K562 (cell line): ENCODE data around the gene ATP1A3. TPM values are rescaled to one million over a fixed set of nuclear protein-coding genes. Genes with fewer than 3 reads are reported as not detected.

Source experiments
- C11orf30 ChIP-seq: fragments of 450-650 bp; IDR thresholded peaks from 2 replicates; pipeline ENCODE4 v1.6.1; 2016; ENCODE audit warnings: low read depth, mild to moderate bottlenecking
- DIDO1 ChIP-seq: fragments of 450-650 bp; IDR thresholded peaks from 2 replicates; pipeline ENCODE4 v1.6.1; 2016; ENCODE audit warnings: low read depth, missing biosample characterization, missing genetic modification characterization
- FIP1L1 ChIP-seq: fragments of 200-400 bp; formaldehyde crosslinking; IDR thresholded peaks from 2 replicates; pipeline ENCODE4 v1.6.1; 2018; ENCODE audit warnings: mild to moderate bottlenecking, low read depth, low read length; ENCODE audit not compliant: poor library complexity, severe bottlenecking
- HMGN3 ChIP-seq: IDR thresholded peaks from 2 replicates; pipeline ENCODE4 v1.6.1; 2011; ENCODE audit warnings: borderline replicate concordance, low read depth, mild to moderate bottlenecking, mixed read lengths, low read length; ENCODE audit not compliant: insufficient read length; ENCODE audit errors: extremely low read depth
- LEF1 ChIP-seq: fragments of 450-650 bp; IDR thresholded peaks from 2 replicates; pipeline ENCODE4 v1.6.1; 2016; ENCODE audit warnings: mild to moderate bottlenecking
- PHF21A ChIP-seq: fragments of 450-650 bp; IDR thresholded peaks from 2 replicates; pipeline ENCODE4 v1.6.1; 2017; ENCODE audit warnings: low read depth, borderline replicate concordance
- ZKSCAN8 ChIP-seq: fragments of 200-800 bp; sonication (Bioruptor generic); IDR thresholded peaks from 2 replicates; pipeline ENCODE4 v1.6.1; 2016; ENCODE audit warnings: missing genetic modification characterization, missing compliant biosample characterization
- polyA plus RNA-seq, 8 experiments: library from polyadenylated mRNA; depleted of rRNA in 4 of 8; stranded (reverse) in 5 of 8; unstranded in 3 of 8; fragments of >200 nt; fragmentation: Nextera tagmentation in 2 of 8; fragmentation: Illumina TruSeq in 1 of 8; extraction: Ambion mirVana in 2 of 8; extraction: Trizol in 1 of 8; gene quantifications; 2 replicates each; pipeline versions ENCODE4 v1.2.1 to v1.2.3, GENCODE V29; 2011 to 2014; ENCODE audit warnings: inconsistent platforms in 1 of 8, missing spikeins in 1 of 8
- total RNA-seq, 7 experiments: library from RNA; depleted of rRNA in 6 of 7; stranded (reverse); fragments of >200 nt in 6 of 7; fragmentation: Illumina TruSeq in 2 of 7; extraction: Trizol in 2 of 7; gene quantifications; 2 replicates each; pipeline versions ENCODE4 v1.2.1 to v1.2.3, GENCODE V29; 2011 to 2021; ENCODE audit warnings: low replicate concordance in 1 of 7
- TF ChIP-seq, protein P1 (sequence below): fragments of 450-650 bp; IDR thresholded peaks from 2 replicates; pipeline ENCODE4 v1.6.1; 2016; ENCODE audit warnings: mild to moderate bottlenecking, moderate library complexity

Gene ATP1A3
- total and polyA plus RNA-seq, 9 of the 15 experiments (the other 6 are each of a cell fraction or from before 2014, with no cell fraction given) = 0.03 to 1.0 (median 0.17) TPM; not detected in 3

DNA sequence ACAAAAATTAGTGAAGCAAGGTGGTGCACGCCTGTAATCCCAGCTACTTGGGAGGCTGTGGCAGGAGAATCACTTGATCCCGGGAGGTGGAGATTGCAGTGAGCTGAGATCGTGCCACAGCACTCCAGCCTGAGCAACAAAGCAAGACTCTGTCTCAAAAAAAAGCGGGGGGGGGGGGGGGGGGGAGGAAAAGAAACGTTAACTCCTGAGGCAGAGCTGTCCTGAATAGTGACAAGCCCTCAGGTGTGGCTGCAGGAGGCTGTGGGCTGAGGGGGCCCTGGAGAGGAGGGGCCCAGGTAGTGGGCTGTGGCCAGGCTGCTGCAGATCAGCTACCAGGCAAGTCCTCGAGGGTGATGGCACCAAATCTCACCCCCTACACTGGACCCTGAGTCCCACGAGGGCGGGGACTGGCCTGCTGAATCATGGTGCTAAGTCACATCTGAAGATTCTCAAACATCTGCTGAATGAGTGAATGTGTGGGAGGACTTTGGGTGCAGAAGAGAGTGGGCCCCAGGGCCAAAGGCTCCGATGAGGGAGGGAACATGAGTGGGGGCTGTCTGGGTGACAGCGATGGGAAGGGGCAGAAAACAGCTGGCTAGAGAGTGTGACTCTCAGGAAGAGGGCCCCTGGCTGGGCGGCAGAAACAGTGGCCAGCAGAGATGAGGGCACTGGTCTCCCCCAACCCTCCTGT lies 24.6 kb upstream of the ATP1A3 start (continued):
- peak; percentile 32 for TF ChIP-seq HMGN3
- no peak for TF ChIP-seq FIP1L1
- TF ChIP-seq LEF1 = peak; percentile 84
- TF ChIP-seq PHF21A = no peak
- no peak for TF ChIP-seq DIDO1 (tag)
- peak; percentile 94 for TF ChIP-seq C11orf30
- TF ChIP-seq ZKSCAN8 = no peak
- TF ChIP-seq, protein P1, sequence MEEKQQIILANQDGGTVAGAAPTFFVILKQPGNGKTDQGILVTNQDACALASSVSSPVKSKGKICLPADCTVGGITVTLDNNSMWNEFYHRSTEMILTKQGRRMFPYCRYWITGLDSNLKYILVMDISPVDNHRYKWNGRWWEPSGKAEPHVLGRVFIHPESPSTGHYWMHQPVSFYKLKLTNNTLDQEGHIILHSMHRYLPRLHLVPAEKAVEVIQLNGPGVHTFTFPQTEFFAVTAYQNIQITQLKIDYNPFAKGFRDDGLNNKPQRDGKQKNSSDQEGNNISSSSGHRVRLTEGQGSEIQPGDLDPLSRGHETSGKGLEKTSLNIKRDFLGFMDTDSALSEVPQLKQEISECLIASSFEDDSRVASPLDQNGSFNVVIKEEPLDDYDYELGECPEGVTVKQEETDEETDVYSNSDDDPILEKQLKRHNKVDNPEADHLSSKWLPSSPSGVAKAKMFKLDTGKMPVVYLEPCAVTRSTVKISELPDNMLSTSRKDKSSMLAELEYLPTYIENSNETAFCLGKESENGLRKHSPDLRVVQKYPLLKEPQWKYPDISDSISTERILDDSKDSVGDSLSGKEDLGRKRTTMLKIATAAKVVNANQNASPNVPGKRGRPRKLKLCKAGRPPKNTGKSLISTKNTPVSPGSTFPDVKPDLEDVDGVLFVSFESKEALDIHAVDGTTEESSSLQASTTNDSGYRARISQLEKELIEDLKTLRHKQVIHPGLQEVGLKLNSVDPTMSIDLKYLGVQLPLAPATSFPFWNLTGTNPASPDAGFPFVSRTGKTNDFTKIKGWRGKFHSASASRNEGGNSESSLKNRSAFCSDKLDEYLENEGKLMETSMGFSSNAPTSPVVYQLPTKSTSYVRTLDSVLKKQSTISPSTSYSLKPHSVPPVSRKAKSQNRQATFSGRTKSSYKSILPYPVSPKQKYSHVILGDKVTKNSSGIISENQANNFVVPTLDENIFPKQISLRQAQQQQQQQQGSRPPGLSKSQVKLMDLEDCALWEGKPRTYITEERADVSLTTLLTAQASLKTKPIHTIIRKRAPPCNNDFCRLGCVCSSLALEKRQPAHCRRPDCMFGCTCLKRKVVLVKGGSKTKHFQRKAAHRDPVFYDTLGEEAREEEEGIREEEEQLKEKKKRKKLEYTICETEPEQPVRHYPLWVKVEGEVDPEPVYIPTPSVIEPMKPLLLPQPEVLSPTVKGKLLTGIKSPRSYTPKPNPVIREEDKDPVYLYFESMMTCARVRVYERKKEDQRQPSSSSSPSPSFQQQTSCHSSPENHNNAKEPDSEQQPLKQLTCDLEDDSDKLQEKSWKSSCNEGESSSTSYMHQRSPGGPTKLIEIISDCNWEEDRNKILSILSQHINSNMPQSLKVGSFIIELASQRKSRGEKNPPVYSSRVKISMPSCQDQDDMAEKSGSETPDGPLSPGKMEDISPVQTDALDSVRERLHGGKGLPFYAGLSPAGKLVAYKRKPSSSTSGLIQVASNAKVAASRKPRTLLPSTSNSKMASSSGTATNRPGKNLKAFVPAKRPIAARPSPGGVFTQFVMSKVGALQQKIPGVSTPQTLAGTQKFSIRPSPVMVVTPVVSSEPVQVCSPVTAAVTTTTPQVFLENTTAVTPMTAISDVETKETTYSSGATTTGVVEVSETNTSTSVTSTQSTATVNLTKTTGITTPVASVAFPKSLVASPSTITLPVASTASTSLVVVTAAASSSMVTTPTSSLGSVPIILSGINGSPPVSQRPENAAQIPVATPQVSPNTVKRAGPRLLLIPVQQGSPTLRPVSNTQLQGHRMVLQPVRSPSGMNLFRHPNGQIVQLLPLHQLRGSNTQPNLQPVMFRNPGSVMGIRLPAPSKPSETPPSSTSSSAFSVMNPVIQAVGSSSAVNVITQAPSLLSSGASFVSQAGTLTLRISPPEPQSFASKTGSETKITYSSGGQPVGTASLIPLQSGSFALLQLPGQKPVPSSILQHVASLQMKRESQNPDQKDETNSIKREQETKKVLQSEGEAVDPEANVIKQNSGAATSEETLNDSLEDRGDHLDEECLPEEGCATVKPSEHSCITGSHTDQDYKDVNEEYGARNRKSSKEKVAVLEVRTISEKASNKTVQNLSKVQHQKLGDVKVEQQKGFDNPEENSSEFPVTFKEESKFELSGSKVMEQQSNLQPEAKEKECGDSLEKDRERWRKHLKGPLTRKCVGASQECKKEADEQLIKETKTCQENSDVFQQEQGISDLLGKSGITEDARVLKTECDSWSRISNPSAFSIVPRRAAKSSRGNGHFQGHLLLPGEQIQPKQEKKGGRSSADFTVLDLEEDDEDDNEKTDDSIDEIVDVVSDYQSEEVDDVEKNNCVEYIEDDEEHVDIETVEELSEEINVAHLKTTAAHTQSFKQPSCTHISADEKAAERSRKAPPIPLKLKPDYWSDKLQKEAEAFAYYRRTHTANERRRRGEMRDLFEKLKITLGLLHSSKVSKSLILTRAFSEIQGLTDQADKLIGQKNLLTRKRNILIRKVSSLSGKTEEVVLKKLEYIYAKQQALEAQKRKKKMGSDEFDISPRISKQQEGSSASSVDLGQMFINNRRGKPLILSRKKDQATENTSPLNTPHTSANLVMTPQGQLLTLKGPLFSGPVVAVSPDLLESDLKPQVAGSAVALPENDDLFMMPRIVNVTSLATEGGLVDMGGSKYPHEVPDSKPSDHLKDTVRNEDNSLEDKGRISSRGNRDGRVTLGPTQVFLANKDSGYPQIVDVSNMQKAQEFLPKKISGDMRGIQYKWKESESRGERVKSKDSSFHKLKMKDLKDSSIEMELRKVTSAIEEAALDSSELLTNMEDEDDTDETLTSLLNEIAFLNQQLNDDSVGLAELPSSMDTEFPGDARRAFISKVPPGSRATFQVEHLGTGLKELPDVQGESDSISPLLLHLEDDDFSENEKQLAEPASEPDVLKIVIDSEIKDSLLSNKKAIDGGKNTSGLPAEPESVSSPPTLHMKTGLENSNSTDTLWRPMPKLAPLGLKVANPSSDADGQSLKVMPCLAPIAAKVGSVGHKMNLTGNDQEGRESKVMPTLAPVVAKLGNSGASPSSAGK = peak; percentile 81
